Measurements from ENCODE around the gene DDC.
A peak's percentile ranks its signal among the peaks of the same experiment; 100 is the strongest.

DDC gene

DNA sequence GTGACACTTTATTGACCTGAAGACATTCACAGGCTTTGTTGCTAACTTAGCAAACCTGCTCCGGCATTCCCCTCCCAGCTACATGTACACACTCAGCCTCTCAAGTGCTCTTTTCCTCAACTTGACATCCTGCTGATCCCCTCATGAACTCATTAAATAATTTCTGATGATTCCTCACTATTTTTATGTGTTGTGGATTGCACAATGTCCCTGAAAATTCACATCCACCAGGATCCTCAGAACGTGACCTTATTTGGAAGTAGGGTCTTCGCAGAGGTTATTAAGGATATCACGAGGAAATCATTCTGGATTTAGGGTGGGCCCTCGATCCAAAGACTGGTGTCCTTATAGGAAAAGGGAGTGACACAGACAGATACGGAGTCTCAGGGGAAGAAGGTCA, 142.3 kb downstream of the DDC start:
- Histone ChIP-seq H4K20me1 (no peaks in the 10 kb centered on the region), H3K4me2 (no peak overlapping the region)
- TF ChIP-seq Cebpa-rat (IDR thresholded peaks at IDR 0.05): no peak

DNA sequence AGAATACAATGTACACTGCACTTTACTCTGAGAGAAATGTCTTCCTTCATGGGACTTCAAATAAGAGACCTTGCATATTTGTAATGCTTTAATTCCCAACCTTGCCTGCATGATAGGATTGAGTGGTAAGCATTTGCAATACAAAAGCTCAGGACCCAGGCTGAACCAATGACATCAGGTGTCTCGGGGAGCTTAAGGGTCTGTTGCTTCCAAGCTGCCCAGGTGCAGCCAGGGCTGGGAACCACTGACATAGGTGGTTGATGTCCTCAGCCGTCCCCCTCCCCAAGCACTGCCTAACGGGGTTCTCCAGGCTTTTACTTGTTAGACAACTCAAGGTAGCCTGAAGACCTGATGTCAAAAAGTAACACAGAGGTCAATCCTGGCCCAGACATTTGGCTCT, 144.2 kb downstream of the DDC start:
- no peak overlapping the region for H3K9ac ChIP-seq
- H3K27ac ChIP-seq: no peak overlapping the region
- no peaks in the 10 kb centered on the region for H4K20me1 ChIP-seq
- peaks cover 32% of the 10 kb centered on the region for H3K4me1 ChIP-seq
- no peak overlapping the region for H3K4me3 ChIP-seq
- no peak for TF ChIP-seq Cebpa-rat (IDR thresholded peaks at IDR 0.05)
- H3K36me3 ChIP-seq: no peaks in the 10 kb centered on the region
- H3K4me2 ChIP-seq: no peak overlapping the region
- no peaks in the 10 kb centered on the region for H3K27me3 ChIP-seq
- H3K9me3 ChIP-seq: no peaks in the 10 kb centered on the region

More for the DNA sequence above, 142.3 kb downstream of the DDC start:
- H3K4me3 ChIP-seq: no peak overlapping the region
- no peak overlapping the region for H3K9ac ChIP-seq
- peaks cover 14% of the 10 kb centered on the region for H3K4me1 ChIP-seq
- H3K9me3 ChIP-seq: no peaks in the 10 kb centered on the region
- no peak overlapping the region for H3K27ac ChIP-seq
- no peaks in the 10 kb centered on the region for H3K36me3 ChIP-seq
- no peaks in the 10 kb centered on the region for H3K27me3 ChIP-seq

DNA sequence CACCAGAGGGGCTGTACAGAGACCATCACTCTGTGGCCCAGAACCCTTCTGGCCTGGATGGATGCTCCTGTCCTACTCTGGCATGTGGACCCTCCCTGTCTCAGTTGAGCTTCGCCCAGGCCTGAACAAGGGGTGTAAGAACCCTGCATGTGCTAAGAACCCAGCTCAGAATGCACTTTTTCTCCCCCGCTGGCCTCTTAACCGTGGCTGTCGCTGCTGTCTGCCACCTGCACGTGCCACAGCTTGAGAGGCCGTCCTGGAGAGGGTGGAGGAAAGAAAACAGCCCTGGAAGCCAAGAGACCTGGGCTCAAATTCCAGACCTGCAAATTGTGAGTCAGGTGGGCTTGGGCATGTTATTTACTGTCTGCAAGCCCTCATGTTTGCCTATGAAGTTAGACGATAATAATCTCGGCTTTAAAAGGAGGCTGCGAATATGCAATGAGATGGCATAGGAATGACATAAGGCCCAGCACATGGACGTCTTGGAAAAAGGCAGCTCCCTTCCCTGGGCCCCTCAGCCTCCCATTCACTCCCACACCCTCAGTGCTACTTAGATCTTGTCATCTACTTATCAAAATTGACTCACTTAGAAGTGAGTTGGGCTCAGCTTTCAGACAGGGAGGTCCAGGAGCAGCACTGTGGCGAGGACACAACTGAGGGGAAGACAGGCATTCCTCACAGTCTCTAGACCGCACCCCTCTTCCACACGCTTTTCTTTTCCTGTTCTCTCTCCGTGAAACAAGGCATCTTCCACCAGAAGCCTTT, 146.5 kb downstream of the DDC start:
- TF ChIP-seq Cebpa-rat (IDR thresholded peaks at IDR 0.05): no peak
- H3K4me2 ChIP-seq: no peak overlapping the region
- no peaks in the 10 kb centered on the region for H4K20me1 ChIP-seq
- H3K36me3 ChIP-seq: no peaks in the 10 kb centered on the region
- H3K27ac ChIP-seq: no peak overlapping the region
- no peaks in the 10 kb centered on the region for H3K27me3 ChIP-seq
- no peak overlapping the region for H3K9ac ChIP-seq
- no peaks in the 10 kb centered on the region for H3K9me3 ChIP-seq
- H3K4me1 ChIP-seq: peaks cover 31% of the 10 kb centered on the region
- H3K4me3 ChIP-seq: no peak overlapping the region

DNA sequence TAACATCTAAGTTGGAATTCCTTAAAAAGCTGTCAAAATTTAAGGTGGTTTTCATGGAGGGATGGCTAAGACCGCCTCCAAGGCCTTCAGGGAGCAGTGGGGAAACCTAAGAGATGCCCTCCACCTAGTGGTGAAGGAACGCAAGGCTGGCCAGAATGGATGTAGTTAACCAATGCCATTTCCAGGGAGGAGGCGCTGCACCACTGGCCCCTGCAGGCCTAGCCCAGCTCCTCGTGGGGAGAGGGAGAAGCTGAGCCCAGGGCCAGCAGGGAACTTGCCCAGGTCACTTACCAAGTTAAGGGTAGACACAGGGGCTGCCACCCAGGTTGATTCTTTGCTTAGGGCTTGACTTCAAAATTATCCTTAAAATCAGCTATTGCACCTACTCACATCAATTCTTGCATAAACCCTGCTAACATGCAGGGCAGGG, 147.1 kb downstream of the DDC start:
- no peak for TF ChIP-seq Cebpa-rat (IDR thresholded peaks at IDR 0.05)
- H4K20me1 ChIP-seq: no peaks in the 10 kb centered on the region
- H3K9me3 ChIP-seq: no peaks in the 10 kb centered on the region
- no peak overlapping the region for H3K4me2 ChIP-seq
- no peak overlapping the region for H3K4me3 ChIP-seq
- H3K36me3 ChIP-seq: no peaks in the 10 kb centered on the region
- no peak overlapping the region for H3K27ac ChIP-seq
- peaks cover 33% of the 10 kb centered on the region for H3K4me1 ChIP-seq
- no peaks in the 10 kb centered on the region for H3K27me3 ChIP-seq
- H3K9ac ChIP-seq: no peak overlapping the region

DNA sequence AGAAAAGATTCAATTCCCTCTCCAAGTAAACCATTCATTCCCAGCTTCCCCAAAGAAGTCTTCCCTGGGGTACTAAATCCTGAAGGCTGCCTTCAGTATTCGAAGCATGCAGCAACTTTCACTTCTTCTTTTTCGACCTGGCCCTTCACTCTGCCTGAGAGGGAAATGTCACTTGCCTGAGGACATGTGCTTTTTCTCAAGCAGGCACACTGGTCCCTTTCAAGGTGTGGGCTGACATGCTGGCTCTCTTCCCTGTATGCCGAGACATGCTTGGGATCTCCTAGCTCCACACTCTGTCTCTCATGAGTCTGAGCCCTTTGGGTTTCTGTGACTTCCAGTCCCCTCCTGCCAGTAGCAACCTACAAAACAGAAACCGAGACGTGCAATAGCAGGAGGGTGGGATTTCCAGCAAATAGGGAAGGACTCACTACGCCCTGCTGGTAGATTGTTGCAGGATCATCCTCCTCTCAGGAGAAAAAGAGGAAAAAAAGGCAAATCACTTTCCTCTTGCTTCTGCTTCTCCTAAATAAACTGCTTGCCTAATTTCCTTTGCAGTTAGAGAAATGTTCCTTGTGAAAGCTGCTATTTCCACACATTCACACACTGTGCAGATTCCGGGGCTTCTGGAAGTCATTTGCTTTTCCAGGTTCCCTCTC, 148.6 kb downstream of the DDC start:
- H4K20me1 ChIP-seq: no peaks in the 10 kb centered on the region
- peak overlapping the region; percentile 63 for H3K4me2 ChIP-seq
- no peak overlapping the region for H3K9ac ChIP-seq
- H3K27me3 ChIP-seq: no peaks in the 10 kb centered on the region
- no peaks in the 10 kb centered on the region for H3K9me3 ChIP-seq
- H3K27ac ChIP-seq: no peak overlapping the region; the same call in 1 of the 2 replicates
- H3K4me3 ChIP-seq: no peak overlapping the region
- H3K36me3 ChIP-seq: no peaks in the 10 kb centered on the region
- no peak for TF ChIP-seq Cebpa-rat (IDR thresholded peaks at IDR 0.05)
- peaks cover 44% of the 10 kb centered on the region for H3K4me1 ChIP-seq

DNA sequence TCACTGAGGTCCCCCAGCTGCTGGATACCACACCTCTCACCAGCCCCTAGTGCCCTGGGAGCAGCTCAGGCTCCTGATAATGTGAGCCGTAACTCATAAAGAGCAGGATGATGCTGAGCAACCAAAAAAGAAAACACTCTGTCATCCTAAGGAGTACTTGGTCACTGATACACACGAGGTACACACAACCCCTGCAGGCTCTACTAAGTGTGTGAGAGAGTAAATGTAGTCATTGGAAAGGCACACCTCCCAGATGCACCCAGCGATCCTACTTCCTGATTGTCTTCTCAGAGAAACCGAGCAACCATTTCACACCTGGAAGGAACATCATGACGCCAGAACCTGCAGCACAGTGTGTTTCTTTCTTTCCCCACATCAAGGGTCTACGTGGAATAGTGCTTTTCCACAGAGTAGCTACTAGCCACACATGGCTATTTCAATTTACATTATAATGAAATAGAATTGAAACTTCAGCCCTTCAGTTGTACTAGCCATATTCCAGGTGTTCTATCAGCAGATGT, 149.3 kb downstream of the DDC start:
- no peak overlapping the region for H3K4me3 ChIP-seq
- H3K9ac ChIP-seq: no peak overlapping the region
- H4K20me1 ChIP-seq: no peaks in the 10 kb centered on the region
- H3K27me3 ChIP-seq: no peaks in the 10 kb centered on the region
- no peaks in the 10 kb centered on the region for H3K36me3 ChIP-seq
- peaks cover 52% of the 10 kb centered on the region for H3K4me1 ChIP-seq
- H3K27ac ChIP-seq: no peak overlapping the region
- peak overlapping the region; percentile 63 for H3K4me2 ChIP-seq
- H3K9me3 ChIP-seq: no peaks in the 10 kb centered on the region
- TF ChIP-seq Cebpa-rat (IDR thresholded peaks at IDR 0.05): no peak

DNA sequence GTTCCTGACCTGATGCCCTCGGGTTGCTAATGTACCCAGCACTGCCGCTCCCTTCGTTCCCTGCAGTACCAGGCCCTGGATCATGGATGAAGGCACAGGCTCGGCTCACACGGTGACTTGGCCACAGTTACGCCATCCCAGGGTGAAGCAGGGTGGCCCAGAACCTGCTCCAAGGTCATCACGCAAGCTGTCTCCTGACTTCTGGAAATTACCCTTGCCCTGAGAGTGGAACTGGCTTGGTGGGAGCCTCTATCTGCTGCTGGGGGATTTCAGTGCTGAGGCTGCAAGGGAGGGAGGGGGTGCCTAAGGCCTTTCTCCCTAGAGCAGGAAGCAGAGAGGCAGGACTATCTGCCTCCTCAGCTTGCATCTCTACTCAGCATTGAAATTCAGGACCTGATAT, 151.6 kb downstream of the DDC start:
- no peaks in the 10 kb centered on the region for H3K9me3 ChIP-seq
- peak overlapping the region; percentile 62 for H3K4me2 ChIP-seq
- peaks cover 75% of the 10 kb centered on the region for H3K4me1 ChIP-seq
- H4K20me1 ChIP-seq: no peaks in the 10 kb centered on the region
- no peak for TF ChIP-seq Cebpa-rat (IDR thresholded peaks at IDR 0.05)
- H3K4me3 ChIP-seq: no peak overlapping the region
- H3K9ac ChIP-seq: no peak overlapping the region
- H3K27ac ChIP-seq: peak overlapping the region; percentile 49; the same call in 1 of the 2 replicates
- no peaks in the 10 kb centered on the region for H3K27me3 ChIP-seq
- no peaks in the 10 kb centered on the region for H3K36me3 ChIP-seq

DNA sequence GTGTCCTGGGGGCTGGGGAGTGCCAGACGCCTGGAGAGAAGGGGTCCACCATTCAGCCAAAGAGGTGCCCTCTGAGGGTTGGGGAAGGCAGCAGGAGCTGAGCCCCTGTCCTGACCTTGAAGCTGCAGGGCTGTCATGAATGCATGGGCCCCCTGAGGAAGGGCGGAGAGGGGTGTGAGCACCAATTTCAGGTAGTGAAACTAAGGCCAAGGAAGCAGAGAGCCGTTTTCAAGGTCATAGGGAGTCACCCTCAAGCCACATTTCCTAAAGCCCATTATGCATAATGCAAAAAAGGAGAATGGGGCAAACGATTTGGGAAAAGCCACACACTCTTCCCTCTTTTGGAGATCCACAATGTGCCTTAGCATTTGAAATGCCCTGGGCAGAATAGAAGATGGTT, 152.2 kb downstream of the DDC start:
- H3K27me3 ChIP-seq: no peaks in the 10 kb centered on the region
- peaks cover 81% of the 10 kb centered on the region for H3K4me1 ChIP-seq
- H3K4me2 ChIP-seq: peak overlapping the region; percentile 62
- peak overlapping the region; percentile 49; the same call in 1 of the 2 replicates for H3K27ac ChIP-seq
- no peak for TF ChIP-seq Cebpa-rat (IDR thresholded peaks at IDR 0.05)
- H3K9me3 ChIP-seq: no peaks in the 10 kb centered on the region
- H4K20me1 ChIP-seq: no peaks in the 10 kb centered on the region
- H3K9ac ChIP-seq: no peak overlapping the region
- H3K4me3 ChIP-seq: no peak overlapping the region
- no peaks in the 10 kb centered on the region for H3K36me3 ChIP-seq

DNA sequence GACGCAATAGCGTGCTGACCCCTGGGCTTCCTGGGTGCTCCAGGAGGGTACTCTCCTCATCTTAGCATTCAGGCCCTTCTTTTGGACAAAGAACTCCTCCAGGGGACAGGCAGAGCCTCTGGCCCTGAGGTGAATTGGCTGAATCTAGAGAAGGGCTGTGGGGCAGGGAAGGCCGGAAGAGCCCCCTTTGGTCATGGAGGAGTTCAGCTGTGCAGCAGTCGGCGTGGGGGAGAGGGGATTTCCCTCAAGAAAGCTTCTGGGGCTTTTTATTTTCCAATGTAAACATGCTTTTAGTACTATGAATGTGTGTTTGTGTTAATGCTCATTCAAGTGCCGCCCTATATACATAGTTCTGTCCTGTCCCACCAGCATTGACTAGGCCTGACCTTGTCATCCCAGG, 153.9 kb downstream of the DDC start:
- H3K27me3 ChIP-seq: no peaks in the 10 kb centered on the region
- no peaks in the 10 kb centered on the region for H3K9me3 ChIP-seq
- H3K4me1 ChIP-seq: peaks cover 83% of the 10 kb centered on the region
- no peak for TF ChIP-seq Cebpa-rat (IDR thresholded peaks at IDR 0.05)
- H3K4me2 ChIP-seq: peak overlapping the region; percentile 89
- no peaks in the 10 kb centered on the region for H4K20me1 ChIP-seq
- H3K27ac ChIP-seq: peak overlapping the region; percentile 71
- no peak overlapping the region for H3K9ac ChIP-seq
- no peaks in the 10 kb centered on the region for H3K36me3 ChIP-seq
- no peak overlapping the region for H3K4me3 ChIP-seq
